MM.1S (cell line): ENCODE results near the gene KRTAP25-1.

ENCODE experiments used
- EZH2phosphoT487 ChIP-seq: fragments of 300-600 bp; sonication (generic); IDR thresholded peaks from 2 replicates; pipeline ENCODE4 v1.6.1; 2018; ENCODE audit warnings: antibody characterized with exemption, low read length
- TF ChIP-seq, protein P1 (sequence below): fragments of 300-600 bp; sonication (generic); IDR thresholded peaks from 2 replicates; pipeline ENCODE4 v1.5.1; 2016; ENCODE audit warnings: antibody characterized with exemption, low read length, mixed read lengths

DNA sequence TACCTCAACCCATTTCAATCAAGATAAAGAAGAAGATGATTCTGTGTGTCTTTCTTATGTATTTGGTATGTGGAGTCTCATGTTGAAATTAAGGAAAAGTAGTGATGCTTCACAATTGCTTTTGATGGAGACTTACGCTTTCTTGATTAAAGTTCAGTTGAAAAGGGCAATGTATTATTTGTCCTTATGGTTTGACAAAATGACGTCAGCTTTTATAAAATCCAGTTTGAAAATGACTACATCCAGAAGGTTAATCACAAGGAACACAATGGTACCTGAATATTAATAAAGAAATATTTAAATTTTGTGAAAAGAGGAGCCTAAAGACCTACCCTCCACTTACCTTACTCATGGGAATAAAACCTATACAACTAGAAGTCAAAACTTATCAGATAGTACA lies 26.4 kb upstream of the KRTAP25-1 start:
- TF ChIP-seq, protein P1, sequence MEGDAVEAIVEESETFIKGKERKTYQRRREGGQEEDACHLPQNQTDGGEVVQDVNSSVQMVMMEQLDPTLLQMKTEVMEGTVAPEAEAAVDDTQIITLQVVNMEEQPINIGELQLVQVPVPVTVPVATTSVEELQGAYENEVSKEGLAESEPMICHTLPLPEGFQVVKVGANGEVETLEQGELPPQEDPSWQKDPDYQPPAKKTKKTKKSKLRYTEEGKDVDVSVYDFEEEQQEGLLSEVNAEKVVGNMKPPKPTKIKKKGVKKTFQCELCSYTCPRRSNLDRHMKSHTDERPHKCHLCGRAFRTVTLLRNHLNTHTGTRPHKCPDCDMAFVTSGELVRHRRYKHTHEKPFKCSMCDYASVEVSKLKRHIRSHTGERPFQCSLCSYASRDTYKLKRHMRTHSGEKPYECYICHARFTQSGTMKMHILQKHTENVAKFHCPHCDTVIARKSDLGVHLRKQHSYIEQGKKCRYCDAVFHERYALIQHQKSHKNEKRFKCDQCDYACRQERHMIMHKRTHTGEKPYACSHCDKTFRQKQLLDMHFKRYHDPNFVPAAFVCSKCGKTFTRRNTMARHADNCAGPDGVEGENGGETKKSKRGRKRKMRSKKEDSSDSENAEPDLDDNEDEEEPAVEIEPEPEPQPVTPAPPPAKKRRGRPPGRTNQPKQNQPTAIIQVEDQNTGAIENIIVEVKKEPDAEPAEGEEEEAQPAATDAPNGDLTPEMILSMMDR = no peak
- no peak for TF ChIP-seq EZH2phosphoT487
